Measurements from ENCODE around the gene KPNA6. TPM values are rescaled to one million over a fixed set of nuclear protein-coding genes. Genes with fewer than 3 reads are reported as not detected.
A peak's percentile ranks its signal among the peaks of the same experiment; 100 is the strongest.

Gene KPNA6
- total RNA-seq, 2 experiments from 2014 or later: 19.5 to 36.3 TPM

DNA sequence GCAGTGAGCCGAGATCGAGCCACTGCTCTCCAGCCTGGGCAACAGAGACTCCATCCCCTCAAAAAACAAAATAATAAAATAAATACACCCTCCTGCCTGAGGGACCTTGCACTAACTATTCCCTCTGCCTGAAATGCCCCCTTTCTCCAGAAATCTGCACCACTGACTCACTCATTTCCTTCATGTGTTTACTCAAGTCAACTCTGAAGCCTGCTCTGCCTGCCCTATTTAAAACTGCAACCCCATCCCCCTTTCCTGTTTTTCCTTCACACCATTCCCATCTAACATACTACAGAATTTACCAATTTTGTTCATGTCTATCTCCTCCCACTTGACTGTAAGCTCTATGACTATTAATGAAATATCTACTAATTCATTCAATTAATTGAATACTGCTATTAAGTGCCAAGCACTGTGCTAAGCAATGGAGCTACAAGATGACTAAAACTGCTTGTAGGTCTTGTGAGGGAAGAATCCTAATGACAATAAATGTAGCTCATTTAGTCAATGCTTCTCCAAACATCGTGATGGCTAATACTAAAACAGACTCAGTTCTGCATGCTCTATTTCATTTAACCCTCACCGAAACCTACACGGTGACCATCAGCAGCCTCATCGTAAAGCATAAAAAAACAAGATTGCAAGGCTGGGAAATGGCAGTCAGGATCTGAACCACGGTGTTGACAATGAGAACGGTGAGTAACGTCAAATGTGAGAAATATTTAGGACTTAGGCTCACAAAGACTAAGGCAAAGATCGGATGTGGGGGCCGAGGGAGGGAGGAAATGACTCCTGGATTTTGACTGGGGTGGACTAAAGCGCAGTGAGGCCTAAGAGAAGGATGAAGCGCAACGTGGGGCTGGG is 35.9 kb upstream of the KPNA6 start:
- peak overlapping the region; percentile 87 for H3K4me2 ChIP-seq (ENCODE audit: low read length)
- peak overlapping the region; percentile 77 for H3K4me3 ChIP-seq (ENCODE audit: low read depth, low read length, poor library complexity, severe bottlenecking)
- TF ChIP-seq, protein P1, sequence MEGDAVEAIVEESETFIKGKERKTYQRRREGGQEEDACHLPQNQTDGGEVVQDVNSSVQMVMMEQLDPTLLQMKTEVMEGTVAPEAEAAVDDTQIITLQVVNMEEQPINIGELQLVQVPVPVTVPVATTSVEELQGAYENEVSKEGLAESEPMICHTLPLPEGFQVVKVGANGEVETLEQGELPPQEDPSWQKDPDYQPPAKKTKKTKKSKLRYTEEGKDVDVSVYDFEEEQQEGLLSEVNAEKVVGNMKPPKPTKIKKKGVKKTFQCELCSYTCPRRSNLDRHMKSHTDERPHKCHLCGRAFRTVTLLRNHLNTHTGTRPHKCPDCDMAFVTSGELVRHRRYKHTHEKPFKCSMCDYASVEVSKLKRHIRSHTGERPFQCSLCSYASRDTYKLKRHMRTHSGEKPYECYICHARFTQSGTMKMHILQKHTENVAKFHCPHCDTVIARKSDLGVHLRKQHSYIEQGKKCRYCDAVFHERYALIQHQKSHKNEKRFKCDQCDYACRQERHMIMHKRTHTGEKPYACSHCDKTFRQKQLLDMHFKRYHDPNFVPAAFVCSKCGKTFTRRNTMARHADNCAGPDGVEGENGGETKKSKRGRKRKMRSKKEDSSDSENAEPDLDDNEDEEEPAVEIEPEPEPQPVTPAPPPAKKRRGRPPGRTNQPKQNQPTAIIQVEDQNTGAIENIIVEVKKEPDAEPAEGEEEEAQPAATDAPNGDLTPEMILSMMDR (conservative IDR thresholded peaks at IDR 0.05; ENCODE audit: low read length): no peak
- no peak for TF ChIP-seq EZH2phosphoT487 (IDR thresholded peaks at IDR 0.05; ENCODE audit: borderline replicate concordance, low read depth, low read length)
- H3K9me3 ChIP-seq (ENCODE audit: low read length): no peaks in the 10 kb centered on the region
- BruUV-seq (replicated peaks): TSS peak; percentile 97
- peak overlapping the region; percentile 88 for H2AFZ ChIP-seq (ENCODE audit: low read length)
- no peaks in the 10 kb centered on the region for H3K9me2 ChIP-seq (ENCODE audit: insufficient read depth, low read length)
- peaks cover 24% of the 10 kb centered on the region for H3K36me3 ChIP-seq (ENCODE audit: insufficient read depth, low read length)
- intact Hi-C loops (cut with micrococcal nuclease; ENCODE audit: unreplicated experiment): loop anchor here (1.0 to 5.0 kb wide), 3 partner anchors 109 to 745 kb away; partner anchors contain the start of genes HDAC1, S100PBP and YARS1
- H3K4me1 ChIP-seq (ENCODE audit: insufficient read depth, low read length, poor library complexity, severe bottlenecking): peaks cover 22% of the 10 kb centered on the region
- 0 out of 2 replicates have a peak, but pooled peaks cover 4% of the 10 kb centered on the region for H4K20me1 ChIP-seq (ENCODE audit: insufficient read depth, low read length)
- POLR2A ChIA-PET: interaction anchor here (0.5 to 3.7 kb wide), 8 partner anchors 10 to 266 kb away, joined by 3 to 27 read pairs (median 4); partner anchors contain the start of genes CCDC28B and KPNA6
- peak; percentile 21 for DNase-seq (ENCODE audit: low spot score)
- CTCF ChIA-PET (ENCODE audit: unreplicated experiment): interaction anchor here (1.5 kb wide), 1 partner anchor 36 kb away, joined by 6 read pairs; the partner anchor contains the start of gene KPNA6
- peaks cover 15% of the 10 kb centered on the region for H3K79me2 ChIP-seq (ENCODE audit: insufficient read depth, low read depth, low read length)
- peak overlapping the region; percentile 81 for H3K27ac ChIP-seq (ENCODE audit: low read depth, low read length, poor library complexity, severe bottlenecking)

DNA sequence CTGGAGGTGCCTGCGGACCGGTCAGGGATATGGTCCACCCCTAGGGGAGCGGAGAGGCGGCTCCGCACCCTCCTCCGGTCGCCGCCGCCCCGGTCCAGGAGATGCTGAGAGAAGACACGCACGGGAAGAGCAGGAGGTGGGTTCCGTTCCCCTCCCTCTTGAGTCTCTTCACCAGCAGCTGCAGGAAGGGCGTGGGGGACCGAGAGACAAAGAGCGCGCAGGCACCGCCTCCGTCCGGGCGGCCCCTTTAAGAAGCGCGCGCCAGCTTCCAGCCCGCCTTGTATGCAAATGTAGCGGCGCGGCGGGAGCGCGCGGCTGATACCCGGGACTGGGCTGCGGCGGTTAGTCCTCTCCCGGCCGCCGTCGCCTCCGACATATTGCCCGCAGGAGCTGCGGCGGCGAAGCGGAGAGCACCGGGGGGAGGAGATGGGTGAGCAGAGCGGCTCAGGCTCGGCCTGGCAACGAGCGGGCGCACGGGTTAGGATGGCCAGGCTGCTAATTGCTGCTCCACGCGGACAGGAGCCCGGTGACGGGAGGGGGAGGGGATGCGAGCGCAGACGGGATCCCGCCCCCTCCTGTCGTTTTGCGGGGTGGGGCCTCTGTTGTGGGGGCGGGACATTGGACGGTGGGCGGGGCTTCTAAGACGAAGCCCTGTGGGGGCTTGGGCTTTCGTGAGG is 35.1 kb upstream of the KPNA6 start, which contains the start of gene TMEM39B:
Gene TMEM39B (plus strand): TSS at position 318 of the 677 bp plus-strand sequence. CDS start 109 bp downstream, at position 427.
- Histone ChIP-seq H3K36me3 (ENCODE audit: insufficient read depth, low read length) (peaks cover 32% of the 10 kb centered on the region), H3K79me2 (ENCODE audit: insufficient read depth, low read depth, low read length) (peaks cover 15% of the 10 kb centered on the region), H3K27ac (ENCODE audit: low read depth, low read length, poor library complexity, severe bottlenecking) (peak within 1 kb of the TSS; percentile 81), H3K4me3 (ENCODE audit: low read depth, low read length, poor library complexity, severe bottlenecking) (peak within 1 kb of the TSS; percentile 77), H3K4me1 (ENCODE audit: insufficient read depth, low read length, poor library complexity, severe bottlenecking) (peaks cover 22% of the 10 kb centered on the region), H3K9me3 (ENCODE audit: low read length) (no peaks in the 10 kb centered on the region), H4K20me1 (ENCODE audit: insufficient read depth, low read length) (0 out of 2 replicates have a peak, but pooled peaks cover 4% of the 10 kb centered on the region), H3K9me2 (ENCODE audit: insufficient read depth, low read length) (no peaks in the 10 kb centered on the region), H3K4me2 (ENCODE audit: low read length) (peak within 1 kb of the TSS; percentile 87), H2AFZ (ENCODE audit: low read length) (peak within 1 kb of the TSS; percentile 88)
- ChIA-PET CTCF (ENCODE audit: unreplicated experiment) (interaction anchor here (1.2 to 1.5 kb wide), 2 partner anchors 19 to 35 kb away, joined by 4 to 6 read pairs; partner anchors contain the start of gene KPNA6), POLR2A (interaction anchor here (0.5 to 3.7 kb wide), 18 partner anchors 9 to 310 kb away, joined by 3 to 27 read pairs (median 4); partner anchors contain the start of genes CCDC28B, KPNA6 and TXLNA)
- BruUV-seq (replicated peaks): no TSS peak
- intact Hi-C loops (cut with micrococcal nuclease; ENCODE audit: unreplicated experiment): loop anchor here (1.0 to 5.0 kb wide), 4 partner anchors 36 to 745 kb away; partner anchors contain the start of genes HDAC1, KPNA6, S100PBP and YARS1
- DNase-seq (ENCODE audit: low spot score): peak; percentile 98
- TF ChIP-seq, protein P1 (conservative IDR thresholded peaks at IDR 0.05; ENCODE audit: low read length): no peak
